WTC11 (cell line): ENCODE data around the gene FGF14. TPM values are rescaled to one million over a fixed set of nuclear protein-coding genes. Genes with fewer than 3 reads are reported as not detected.

Experiments used
- ATAC-seq: fragments of 200-7000 bp; cut with Tn5 transposase; 2 replicates; pipeline ENCODE4 v1.10.0; 2021; ENCODE audit warnings: mild to moderate bottlenecking, moderate library complexity
- CTCF ChIA-PET: fragments of 300-600 bp; sonication (Branson Sonifier 250); formaldehyde crosslinking; loops from one replicate; lab custom pipeline; 2021; ENCODE audit warnings: antibody characterized with exemption; lab: Charles Lee
- POLR2A ChIA-PET: fragments of 350-600 bp; sonication (Branson Sonifier 250); formaldehyde crosslinking; loops from one replicate; lab custom pipeline; 2021; ENCODE audit warnings: antibody characterized with exemption; lab: Charles Lee
- DNase-seq: peaks from one replicate; pipeline ENCODE4 v3.0.0; 2021; ENCODE audit warnings: low spot score
- H3K27ac Mint-ChIP-seq: 2 replicates; pipeline ENCODE4 v1.8.0; 2021; ENCODE audit warnings: mixed read lengths
- H3K27me3 Mint-ChIP-seq: 2 replicates; pipeline ENCODE4 v1.8.0; 2021; ENCODE audit warnings: low read depth, mild to moderate bottlenecking, moderate library complexity, mixed read lengths
- H3K36me3 Mint-ChIP-seq: 2 replicates; pipeline ENCODE4 v1.8.0; 2021; ENCODE audit warnings: mixed read lengths
- H3K4me1 Mint-ChIP-seq: 2 replicates; pipeline ENCODE4 v1.8.0; 2022; ENCODE audit warnings: mixed read lengths
- H3K4me3 Mint-ChIP-seq: 2 replicates; pipeline ENCODE4 v1.8.0; 2021; ENCODE audit warnings: mild to moderate bottlenecking, moderate library complexity, mixed read lengths
- H3K9me3 Mint-ChIP-seq: 2 replicates; pipeline ENCODE4 v1.8.0; 2021; ENCODE audit warnings: mixed read lengths
- AFF4 ChIP-seq: sonication (generic); formaldehyde crosslinking; IDR thresholded peaks from 2 replicates; pipeline ENCODE4 v1.8.1; 2023; ENCODE audit warnings: mild to moderate bottlenecking, missing genetic modification reagents, borderline replicate concordance
- AR ChIP-seq: fragments of 250-450 bp; sonication (Bioruptor Pico); IDR thresholded peaks from 2 replicates; pipeline ENCODE4 v1.9.0; 2021; ENCODE audit warnings: mild to moderate bottlenecking
- ATF1 ChIP-seq: sonication (generic); formaldehyde crosslinking; IDR thresholded peaks from 2 replicates; pipeline ENCODE4 v1.8.1; 2023; ENCODE audit warnings: mild to moderate bottlenecking, moderate library complexity, missing genetic modification reagents
- CDX4 ChIP-seq: fragments of 250-450 bp; sonication (Bioruptor Pico); IDR thresholded peaks from 2 replicates; pipeline ENCODE4 v1.9.0; 2021; ENCODE audit warnings: moderate library complexity, mild to moderate bottlenecking, inconsistent platforms, borderline replicate concordance
- E2F1 ChIP-seq: sonication (generic); formaldehyde crosslinking; IDR thresholded peaks from 2 replicates; pipeline ENCODE4 v1.8.0; 2022; ENCODE audit warnings: mild to moderate bottlenecking, missing genetic modification reagents
- E2F5 ChIP-seq: sonication (generic); formaldehyde crosslinking; IDR thresholded peaks from 2 replicates; pipeline ENCODE4 v1.8.1; 2022; ENCODE audit warnings: mild to moderate bottlenecking, moderate library complexity, missing genetic modification reagents
- ELF4 ChIP-seq: sonication (generic); formaldehyde crosslinking; IDR thresholded peaks from 2 replicates; pipeline ENCODE4 v1.8.1; 2022; ENCODE audit warnings: low read depth, mild to moderate bottlenecking, moderate library complexity, missing genetic modification reagents
- ERG ChIP-seq: fragments of 250-450 bp; sonication (Bioruptor Pico); IDR thresholded peaks from 2 replicates; pipeline ENCODE4 v1.8.0; 2021; ENCODE audit warnings: mild to moderate bottlenecking
- ESRRA ChIP-seq: sonication (generic); formaldehyde crosslinking; IDR thresholded peaks from 2 replicates; pipeline ENCODE4 v1.8.1; 2022; ENCODE audit warnings: mild to moderate bottlenecking, missing genetic modification reagents, borderline replicate concordance
- NFYB ChIP-seq: sonication (generic); formaldehyde crosslinking; conservative IDR thresholded peaks from 2 replicates; pipeline ENCODE4 v1.8.0; 2022; ENCODE audit warnings: low read depth, missing genetic modification reagents
- NR1H2 ChIP-seq: sonication (generic); formaldehyde crosslinking; IDR thresholded peaks from 2 replicates; pipeline ENCODE4 v1.9.0; 2021; ENCODE audit warnings: mild to moderate bottlenecking, moderate library complexity, missing genetic modification reagents
- SOX15 ChIP-seq: fragments of 250-450 bp; sonication (Bioruptor Pico); IDR thresholded peaks from 2 replicates; pipeline ENCODE4 v1.9.0; 2021; ENCODE audit warnings: mild to moderate bottlenecking
- SP1 ChIP-seq: sonication (generic); formaldehyde crosslinking; conservative IDR thresholded peaks from 2 replicates; pipeline ENCODE4 v1.8.1; 2022; ENCODE audit warnings: missing genetic modification reagents
- TEAD4 ChIP-seq: sonication (generic); formaldehyde crosslinking; IDR thresholded peaks from 2 replicates; pipeline ENCODE4 v1.8.0; 2022; ENCODE audit warnings: mild to moderate bottlenecking, missing genetic modification reagents
- ZNF232 ChIP-seq: sonication (generic); formaldehyde crosslinking; IDR thresholded peaks from 2 replicates; pipeline ENCODE4 v1.8.0; 2022; ENCODE audit warnings: mild to moderate bottlenecking, missing genetic modification reagents
- total RNA-seq: library from RNA; stranded (reverse); gene quantifications from 3 replicates; pipeline ENCODE4 v1.2.3, GENCODE V29; 2021

Gene FGF14
- total RNA-seq, 1 experiment from 2014 or later = 0.28 TPM

GRCh38 chr13:102183509-102184182, 218.2 kb downstream of the FGF14 start:
- TF ChIP-seq AFF4 (CRISPR knock-in tag) (no peak), ATF1 (CRISPR knock-in tag) (no peak), NFYB (CRISPR knock-in tag) (no peak), ZNF232 (CRISPR knock-in tag) (no peak), ERG (CRISPR knock-in tag) (no peak), SP1 (CRISPR knock-in tag) (no peak), CDX4 (no peak), E2F5 (CRISPR knock-in tag) (no peak)
- TF ChIP-seq, all 79 proteins: peak for 0
- ChIA-PET CTCF (interaction anchor here (1.7 kb wide), 1 partner anchor 372 kb away, joined by 5 read pairs; no protein-coding TSS in a partner anchor), POLR2A (no interaction called here)
- DNase-seq (no peak), ATAC-seq (no peak)
- Mint-ChIP-seq H3K27ac (no peak overlapping the region), H3K27me3 (no peaks in the 10 kb centered on the region), H3K9me3 (no peaks in the 10 kb centered on the region), H3K36me3 (no peaks in the 10 kb centered on the region), H3K4me1 (no peaks in the 10 kb centered on the region), H3K4me3 (no peak overlapping the region)

- ChIA-PET POLR2A (no interaction called here), CTCF (no interaction called here)
- H3K4me3 Mint-ChIP-seq = no peak overlapping the region
- no peak for DNase-seq
- no peaks in the 10 kb centered on the region for H3K4me1 Mint-ChIP-seq
- H3K36me3 Mint-ChIP-seq = no peaks in the 10 kb centered on the region
- H3K9me3 Mint-ChIP-seq = no peaks in the 10 kb centered on the region
- no peak overlapping the region for H3K27ac Mint-ChIP-seq
- no peaks in the 10 kb centered on the region for H3K27me3 Mint-ChIP-seq
- no peak for TF ChIP-seq E2F1 (CRISPR knock-in tag)
- TF ChIP-seq ESRRA = no peak
- TF ChIP-seq ELF4 (CRISPR knock-in tag) = no peak
- no peak for TF ChIP-seq TEAD4
- TF ChIP-seq NR1H2 (CRISPR knock-in tag) = no peak
- no peak for TF ChIP-seq AR
- no peak for TF ChIP-seq SOX15 (CRISPR knock-in tag)
- ATAC-seq = no peak
These were observed 219.7 kb downstream of the FGF14 start for GRCh38 chr13:102182170-102182569.
